Naive thymus-derived CD4-positive, alpha-beta T cell (primary cell): Measurements from ENCODE around the gene DNAH9. TPM values are rescaled to one million over a fixed set of nuclear protein-coding genes. Genes with fewer than 3 reads are reported as not detected.

ENCODE experiments used
- ATAC-seq: fragments of 150-1000 bp; cut with Tn5 transposase; 2 replicates; pipeline ENCODE4 v1.10.0; 2021; ENCODE audit warnings: mild to moderate bottlenecking, moderate library complexity
- CTCF ChIA-PET: fragments of 350-600 bp; sonication (Branson Sonifier 250); formaldehyde crosslinking; loops from one replicate; lab custom pipeline; 2021; ENCODE audit warnings: antibody characterized with exemption; lab: Charles Lee
- POLR2A ChIA-PET: fragments of 350-600 bp; sonication (Branson Sonifier 250); formaldehyde crosslinking; loops from one replicate; lab custom pipeline; 2021; ENCODE audit warnings: antibody characterized with exemption, inconsistent platforms; lab: Charles Lee
- DNase-seq, 9 donors: peaks; one replicate each; pipeline versions ENCODE4 v3.0.0 to v3.0.0-alpha.2; 2020 to 2022; ENCODE audit warnings: mixed read lengths in 1 of 9
- H3K27ac ChIP-seq: one replicate; pipeline ENCODE4 v1.7.0; 2013; ENCODE audit warnings: mild to moderate bottlenecking, low read depth, low read length, moderate library complexity
- H3K27me3 ChIP-seq, 2 donors: one replicate each; pipeline ENCODE4 v1.7.0; 2013; ENCODE audit warnings: low read length in 2 of 2, mild to moderate bottlenecking in 2 of 2, moderate library complexity in 2 of 2; ENCODE audit not compliant: control insufficient read depth in 2 of 2, insufficient read depth in 2 of 2
- H3K36me3 ChIP-seq, 3 experiments: 1 replicate in 2 of 3; 2 replicates in 1 of 3; pipeline ENCODE4 v1.7.0; 2013; ENCODE audit warnings: low read length in 3 of 3, mild to moderate bottlenecking in 3 of 3, moderate library complexity in 1 of 3; ENCODE audit not compliant: insufficient read depth in 3 of 3, control insufficient read depth in 2 of 3
- H3K4me1 ChIP-seq, 2 donors: one replicate each; pipeline ENCODE4 v1.7.0; 2013; ENCODE audit warnings: low read length in 2 of 2, mild to moderate bottlenecking in 2 of 2, moderate library complexity in 1 of 2; ENCODE audit not compliant: control insufficient read depth in 2 of 2, insufficient read depth in 2 of 2
- H3K4me3 ChIP-seq: 2 replicates; pipeline ENCODE4 v1.7.0; 2013; ENCODE audit warnings: mild to moderate bottlenecking, low read length
- H3K9me3 ChIP-seq, 3 experiments: 1 replicate in 2 of 3; 2 replicates in 1 of 3; pipeline ENCODE4 v1.7.0; 2013; ENCODE audit warnings: low read length in 3 of 3; ENCODE audit not compliant: control insufficient read depth in 2 of 3
- H3K27ac Mint-ChIP-seq, 9 donors: one replicate each; pipeline ENCODE4 v1.8.0; 2020 to 2022; ENCODE audit warnings: mixed read lengths in 9 of 9, mild to moderate bottlenecking in 8 of 9, moderate library complexity in 5 of 9, inconsistent platforms in 2 of 9
- H3K27me3 Mint-ChIP-seq, 5 donors: one replicate each; pipeline ENCODE4 v1.8.0; 2021 to 2022; ENCODE audit warnings: mixed read lengths in 5 of 5, mild to moderate bottlenecking in 1 of 5
- H3K36me3 Mint-ChIP-seq, 5 donors: one replicate each; pipeline ENCODE4 v1.8.0; 2020 to 2022; ENCODE audit warnings: mixed read lengths in 5 of 5, mild to moderate bottlenecking in 3 of 5, inconsistent platforms in 1 of 5
- H3K4me1 Mint-ChIP-seq, 7 donors: one replicate each; pipeline ENCODE4 v1.8.0; 2020 to 2022; ENCODE audit warnings: mixed read lengths in 7 of 7, mild to moderate bottlenecking in 3 of 7, inconsistent platforms in 1 of 7
- H3K4me3 Mint-ChIP-seq, 10 donors: one replicate each; pipeline ENCODE4 v1.8.0; 2020 to 2022; ENCODE audit warnings: mild to moderate bottlenecking in 10 of 10, mixed read lengths in 10 of 10, moderate library complexity in 6 of 10, inconsistent platforms in 2 of 10
- H3K9me3 Mint-ChIP-seq, 11 donors: one replicate each; pipeline ENCODE4 v1.8.0; 2020 to 2022; ENCODE audit warnings: mixed read lengths in 11 of 11, mild to moderate bottlenecking in 4 of 11, inconsistent platforms in 1 of 11, moderate library complexity in 1 of 11
- intact Hi-C, 2 donors: fragments of 100-400 bp; cut with micrococcal nuclease; formaldehyde crosslinking; loops; one replicate each; pipeline ENCODE4 v1.15.1; 2023
- polyA plus RNA-seq, 2 donors: library from polyadenylated mRNA; unstranded; fragments of 300-500 nt; fragmentation: Illumina TruSeq; gene quantifications; one replicate each; pipeline ENCODE4 v1.2.3, GENCODE V29; 2021
- total RNA-seq, 6 experiments: library from RNA in 5 of 6; stranded (reverse) in 5 of 6; gene quantifications; 1 replicate in 5 of 6; 2 replicates in 1 of 6; pipeline ENCODE4 v1.2.3 and lab custom pipeline; 2021 to 2026

Gene DNAH9
- total and polyA plus RNA-seq, 7 experiments from 2014 or later, result not detected

DNA sequence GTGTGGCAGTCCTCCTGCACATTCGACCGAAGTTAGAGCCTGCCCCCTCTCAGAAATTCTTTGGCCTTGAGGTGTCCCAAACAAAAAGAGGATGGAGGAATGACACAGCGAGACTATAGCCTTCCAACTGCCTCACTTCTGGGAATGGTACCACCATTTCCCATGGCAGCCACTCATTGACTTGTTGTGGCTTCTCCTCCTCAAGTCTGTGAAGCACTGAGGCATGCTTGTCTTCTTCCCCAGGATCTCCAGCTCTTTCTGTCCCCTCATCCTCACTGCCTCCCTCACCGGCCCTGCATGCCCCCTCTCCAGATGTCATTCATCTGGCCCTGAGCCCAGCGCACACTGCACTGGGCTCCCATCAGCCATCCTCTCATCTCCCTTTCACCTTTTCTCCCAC, 43.7 kb upstream of the DNAH9 start:
- Histone ChIP-seq H3K27me3 (no peaks in the 10 kb centered on the region), H3K27ac (no peak overlapping the region), H3K36me3 (no peaks in the 10 kb centered on the region), H3K9me3 (no peaks in the 10 kb centered on the region), H3K4me3 (no peak overlapping the region), H3K4me1 (no peaks in the 10 kb centered on the region)
- no peak overlapping the region for H3K27ac Mint-ChIP-seq
- no peak overlapping the region for H3K4me3 Mint-ChIP-seq
- CTCF ChIA-PET, result no interaction called here
- no peaks in the 10 kb centered on the region for H3K4me1 Mint-ChIP-seq
- ATAC-seq (no peak), DNase-seq (no peak)
- no peaks in the 10 kb centered on the region for H3K27me3 Mint-ChIP-seq
- H3K36me3 Mint-ChIP-seq, result peaks cover 0 to 6% (median 0%) of the 10 kb centered on the region in 5 donors
- intact Hi-C loops, result no loop called here
- peaks cover 0 to 25% (median 6%) of the 10 kb centered on the region in 11 donors for H3K9me3 Mint-ChIP-seq
- POLR2A ChIA-PET, result no interaction called here

- no peak overlapping the region for H3K27ac ChIP-seq
- H3K4me1 Mint-ChIP-seq, result no peaks in the 10 kb centered on the region
- peaks cover 0 to 6% (median 0%) of the 10 kb centered on the region in 5 donors for H3K36me3 Mint-ChIP-seq
- DNase-seq (no peak), ATAC-seq (no peak)
- H3K9me3 Mint-ChIP-seq, result peaks cover 0 to 19% (median 6%) of the 10 kb centered on the region in 11 donors
- no peak overlapping the region for H3K4me3 Mint-ChIP-seq
- no peaks in the 10 kb centered on the region for H3K27me3 Mint-ChIP-seq
- H3K4me3 ChIP-seq, result no peak overlapping the region
- POLR2A ChIA-PET, result no interaction called here
- CTCF ChIA-PET, result no interaction called here
- no peaks in the 10 kb centered on the region for H3K27me3 ChIP-seq
- H3K27ac Mint-ChIP-seq, result no peak overlapping the region
- H3K36me3 ChIP-seq, result no peaks in the 10 kb centered on the region
- intact Hi-C loops, result no loop called here
- H3K4me1 ChIP-seq, result no peaks in the 10 kb centered on the region
- no peaks in the 10 kb centered on the region for H3K9me3 ChIP-seq
Observed at GRCh38 chr17:11555530-11555929, 42.7 kb upstream of the DNAH9 start.

GRCh38 chr17:11557727-11558452, 40.4 kb upstream of the DNAH9 start:
- Histone ChIP-seq H3K27ac (no peak overlapping the region), H3K4me1 (no peaks in the 10 kb centered on the region), H3K36me3 (no peaks in the 10 kb centered on the region), H3K27me3 (no peaks in the 10 kb centered on the region), H3K4me3 (no peak overlapping the region), H3K9me3 (no peaks in the 10 kb centered on the region)
- intact Hi-C loops, result no loop called here
- ChIA-PET POLR2A (no interaction called here), CTCF (interaction anchor here (0.6 kb wide), 1 partner anchor 9 kb away, joined by 3 read pairs; no protein-coding TSS in a partner anchor)
- ATAC-seq (no peak), DNase-seq (no peak)
- Mint-ChIP-seq H3K27ac (no peak overlapping the region), H3K36me3 (peaks cover 0 to under 1% (median 0%) of the 10 kb centered on the region in 5 donors), H3K4me1 (no peaks in the 10 kb centered on the region), H3K9me3 (peaks cover 0 to 15% (median 5%) of the 10 kb centered on the region in 11 donors), H3K27me3 (peaks cover 0 to 7% (median 0%) of the 10 kb centered on the region in 5 donors), H3K4me3 (no peak overlapping the region)

DNA sequence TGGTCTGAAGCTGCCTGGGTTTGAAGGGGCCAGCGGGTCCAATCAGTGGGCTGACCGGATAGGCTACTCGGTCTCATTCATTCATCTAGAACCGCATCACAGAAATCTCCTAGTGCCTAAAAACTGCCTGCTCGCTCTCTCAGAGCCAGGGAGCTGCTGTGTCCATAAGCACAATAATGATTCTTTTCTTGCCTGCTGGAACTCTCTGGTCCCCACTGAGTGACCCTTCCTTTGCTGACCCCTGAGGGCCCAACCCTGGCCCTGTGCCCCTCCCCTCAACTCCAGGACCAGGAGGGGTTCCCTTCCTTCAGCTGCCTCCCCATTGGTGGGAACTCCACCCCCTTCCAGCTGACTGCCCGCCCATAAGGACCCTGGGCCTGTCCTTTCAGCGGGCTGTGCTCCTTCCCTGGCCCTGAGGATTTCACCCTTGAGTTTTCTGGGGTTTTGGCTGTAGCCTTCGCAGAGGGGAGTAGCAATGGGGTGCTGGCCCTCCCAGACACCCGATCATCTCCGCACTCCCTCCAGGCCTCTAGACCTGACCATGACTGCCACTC, 39.5 kb upstream of the DNAH9 start:
- H3K36me3 ChIP-seq, result no peaks in the 10 kb centered on the region
- H3K4me3 Mint-ChIP-seq, result no peak overlapping the region
- intact Hi-C loops, result no loop called here
- no peaks in the 10 kb centered on the region for H3K27me3 ChIP-seq
- no peaks in the 10 kb centered on the region for H3K36me3 Mint-ChIP-seq
- H3K27me3 Mint-ChIP-seq, result peaks cover 0 to 7% (median 0%) of the 10 kb centered on the region in 5 donors
- no peak overlapping the region for H3K4me3 ChIP-seq
- no peak for ATAC-seq
- H3K9me3 ChIP-seq, result no peaks in the 10 kb centered on the region
- H3K27ac Mint-ChIP-seq, result no peak overlapping the region
- no peak for DNase-seq
- H3K4me1 Mint-ChIP-seq, result no peaks in the 10 kb centered on the region
- CTCF ChIA-PET, result interaction anchor here (0.6 kb wide), 1 partner anchor 8 kb away, joined by 3 read pairs; no protein-coding TSS in a partner anchor
- POLR2A ChIA-PET, result no interaction called here
- peaks cover 0 to 15% (median 4%) of the 10 kb centered on the region in 11 donors for H3K9me3 Mint-ChIP-seq
- no peaks in the 10 kb centered on the region for H3K4me1 ChIP-seq
- no peak overlapping the region for H3K27ac ChIP-seq

DNA sequence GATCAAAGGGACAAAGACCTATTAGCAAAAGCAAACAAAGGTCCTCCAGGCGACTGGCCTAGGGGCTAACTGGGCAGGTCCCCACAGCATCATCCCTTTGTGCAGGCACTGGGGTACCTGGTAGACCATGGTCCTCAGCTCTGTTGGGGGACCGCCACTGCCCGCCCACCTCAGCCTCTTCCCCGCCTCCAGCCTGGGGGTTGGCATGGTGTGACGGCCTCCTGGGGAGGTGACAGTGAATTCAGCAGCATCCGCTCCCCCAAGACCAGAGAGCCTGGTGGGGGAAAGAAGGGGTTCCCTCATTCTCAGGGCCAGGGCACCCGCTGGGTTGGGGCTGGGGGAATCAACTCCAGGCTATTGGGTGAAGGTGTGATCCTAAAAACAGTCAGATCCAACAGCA, 38.7 kb upstream of the DNAH9 start:
- H3K9me3 Mint-ChIP-seq, result peaks cover 0 to 14% (median 4%) of the 10 kb centered on the region in 11 donors
- H3K27ac Mint-ChIP-seq, result no peak overlapping the region
- no peaks in the 10 kb centered on the region for H3K36me3 Mint-ChIP-seq
- no peak overlapping the region for H3K27ac ChIP-seq
- ChIA-PET CTCF (no interaction called here), POLR2A (no interaction called here)
- no peaks in the 10 kb centered on the region for H3K36me3 ChIP-seq
- H3K9me3 ChIP-seq, result no peaks in the 10 kb centered on the region
- H3K4me3 ChIP-seq, result no peak overlapping the region
- peaks cover 0 to 7% (median 0%) of the 10 kb centered on the region in 5 donors for H3K27me3 Mint-ChIP-seq
- no peaks in the 10 kb centered on the region for H3K4me1 ChIP-seq
- H3K4me1 Mint-ChIP-seq, result no peaks in the 10 kb centered on the region
- H3K4me3 Mint-ChIP-seq, result no peak overlapping the region
- DNase-seq, result no peak
- H3K27me3 ChIP-seq, result no peaks in the 10 kb centered on the region
- intact Hi-C loops, result no loop called here
- no peak for ATAC-seq

DNA sequence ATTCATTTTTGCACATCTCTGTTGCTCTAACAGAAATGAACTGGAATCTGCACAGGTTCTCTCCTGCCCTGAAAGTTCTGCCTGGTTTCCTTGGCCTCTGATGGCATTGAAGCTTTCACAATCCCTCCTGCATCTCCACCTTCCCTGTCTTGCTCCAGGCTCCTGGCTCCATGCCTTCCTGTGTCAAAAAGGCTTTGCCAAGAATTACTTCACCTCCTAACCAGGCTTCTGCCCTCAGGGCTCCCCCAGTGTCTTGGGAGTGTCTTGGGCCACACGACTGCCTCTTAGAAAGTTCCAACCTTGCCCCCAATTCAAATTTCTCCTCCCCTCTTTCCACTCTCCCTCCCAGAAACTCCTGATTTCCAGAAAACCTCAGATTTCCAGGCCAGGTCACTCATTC, 37.0 kb upstream of the DNAH9 start:
- Histone ChIP-seq H3K27me3 (no peaks in the 10 kb centered on the region), H3K27ac (no peak overlapping the region), H3K36me3 (no peaks in the 10 kb centered on the region), H3K4me1 (no peaks in the 10 kb centered on the region), H3K4me3 (no peak overlapping the region), H3K9me3 (no peaks in the 10 kb centered on the region)
- Mint-ChIP-seq H3K9me3 (peaks cover 0 to 14% (median 3%) of the 10 kb centered on the region in 11 donors), H3K36me3 (no peaks in the 10 kb centered on the region), H3K4me3 (no peak overlapping the region), H3K27me3 (peaks cover 0 to 7% (median 0%) of the 10 kb centered on the region in 5 donors), H3K27ac (no peak overlapping the region), H3K4me1 (no peaks in the 10 kb centered on the region)
- no peak for DNase-seq
- POLR2A ChIA-PET, result no interaction called here
- ATAC-seq, result no peak
- CTCF ChIA-PET, result no interaction called here
- intact Hi-C loops, result no loop called here

GRCh38 chr17:11561702-11562101, 36.6 kb upstream of the DNAH9 start:
- no peak overlapping the region for H3K27ac ChIP-seq
- H3K36me3 Mint-ChIP-seq, result no peaks in the 10 kb centered on the region
- intact Hi-C loops, result no loop called here
- DNase-seq (no peak), ATAC-seq (no peak)
- CTCF ChIA-PET, result no interaction called here
- H3K9me3 Mint-ChIP-seq, result peaks cover 0 to 17% (median 3%) of the 10 kb centered on the region in 11 donors
- H3K4me3 Mint-ChIP-seq, result no peak overlapping the region
- H3K27me3 ChIP-seq, result no peaks in the 10 kb centered on the region
- no peaks in the 10 kb centered on the region for H3K36me3 ChIP-seq
- no peaks in the 10 kb centered on the region for H3K4me1 Mint-ChIP-seq
- no peak overlapping the region for H3K27ac Mint-ChIP-seq
- POLR2A ChIA-PET, result no interaction called here
- peaks cover 0 to 7% (median 0%) of the 10 kb centered on the region in 5 donors for H3K27me3 Mint-ChIP-seq
- no peak overlapping the region for H3K4me3 ChIP-seq
- no peaks in the 10 kb centered on the region for H3K9me3 ChIP-seq
- no peaks in the 10 kb centered on the region for H3K4me1 ChIP-seq
